ENCODE results near the gene RUNX2. TPM values are rescaled to one million over a fixed set of nuclear protein-coding genes. Genes with fewer than 3 reads are reported as not detected.

The RUNX2 gene
- total and polyA plus RNA-seq, 10 of the 15 experiments (the other 5 are each of a cell fraction or from before 2014, with no cell fraction given): 0.01 to 0.77 (median 0.15) TPM; not detected in 3

GRCh38 chr6:45587229-45588060, 259.3 kb downstream of the RUNX2 start (continued):
- TF ChIP-seq STAT1 (conservative IDR thresholded peaks at IDR 0.05) (no peak), ZNF24 (IDR thresholded peaks at IDR 0.05) (no peak), ZNF217 (IDR thresholded peaks at IDR 0.05) (no peak), IKZF2 (IDR thresholded peaks at IDR 0.05) (no peak)

- H2AFZ ChIP-seq (ENCODE audit: control insufficient read depth, low read depth, low read length): no peak overlapping the region
- FAIRE-seq (no peak), ATAC-seq (no peak), DNase-seq (ENCODE audit: low read depth, low spot score) (no peak)
- no TSS peak for BruUV-seq (replicated peaks)
- no peak overlapping the region for H3K27ac ChIP-seq (ENCODE audit: control insufficient read depth, insufficient read depth)
- no peaks in the 10 kb centered on the region for H4K20me1 ChIP-seq (ENCODE audit: control insufficient read depth, insufficient read depth)
- TF ChIP-seq MTA2 (IDR thresholded peaks at IDR 0.05; ENCODE audit: low read depth): no peak
- H3K9ac ChIP-seq (ENCODE audit: control insufficient read depth, insufficient read depth, low read length): no peak overlapping the region
- intact Hi-C loops (cut with micrococcal nuclease; ENCODE audit: unreplicated experiment): no loop called here
- H3K4me1 ChIP-seq (ENCODE audit: control insufficient read depth, insufficient read depth, low read length): no peaks in the 10 kb centered on the region
- POLR2A ChIA-PET: no interaction called here
- in situ Hi-C loops (cut with MboI): no loop called here
- no peaks in the 10 kb centered on the region; a peak in 1 of 4 replicates for H3K27me3 ChIP-seq (replicated peaks in 1 of 2; ENCODE audit: control insufficient read depth in 2 of 2, insufficient read depth in 2 of 2, low read length in 1 of 2)
- no peaks in the 10 kb centered on the region for H3K79me2 ChIP-seq (ENCODE audit: control insufficient read depth, insufficient read depth, low read length)
- WGBS (ENCODE audit: insufficient coverage, insufficient replicate concordance, low lambda C conversion rate, missing lambda C conversion rate): 0% methylated on average over 3 of the region's 3 CpGs
- RAD21 ChIA-PET (ENCODE audit: unreplicated experiment): interaction anchor here (1.2 kb wide), 1 partner anchor 125 kb away, joined by 3 read pairs; no protein-coding TSS in a partner anchor
- no peaks in the 10 kb centered on the region for H3K9me3 ChIP-seq (replicated peaks; ENCODE audit: control insufficient read depth, insufficient read depth, low read length)
- CTCF ChIA-PET: no interaction called here
- no peak overlapping the region for H3K4me3 ChIP-seq
- H3K36me3 ChIP-seq (ENCODE audit: control insufficient read depth in 2 of 2, insufficient read depth in 2 of 2, low read length in 1 of 2): no peaks in the 10 kb centered on the region
- H3K4me2 ChIP-seq (ENCODE audit: control insufficient read depth, insufficient read depth): no peak overlapping the region
- SMC1A ChIA-PET (ENCODE audit: uncharacterized antibody, unreplicated experiment): no interaction called here
Observed at GRCh38 chr6:45589367-45589766, 261.2 kb downstream of the RUNX2 start.

GRCh38 chr6:45590226-45590625, 262.1 kb downstream of the RUNX2 start:
- no peak for DNase-seq (ENCODE audit: low read depth, low spot score)
- WGBS (ENCODE audit: insufficient coverage, insufficient replicate concordance, low lambda C conversion rate, missing lambda C conversion rate): 12% methylated on average over 4 of the region's 4 CpGs
- Histone ChIP-seq H3K36me3 (ENCODE audit: control insufficient read depth in 2 of 2, insufficient read depth in 2 of 2, low read length in 1 of 2) (no peaks in the 10 kb centered on the region), H3K4me1 (ENCODE audit: control insufficient read depth, insufficient read depth, low read length) (no peaks in the 10 kb centered on the region), H4K20me1 (ENCODE audit: control insufficient read depth, insufficient read depth) (no peaks in the 10 kb centered on the region), H3K27me3 (replicated peaks in 1 of 2; ENCODE audit: control insufficient read depth in 2 of 2, insufficient read depth in 2 of 2, low read length in 1 of 2) (no peaks in the 10 kb centered on the region; a peak in 1 of 4 replicates), H3K9me3 (replicated peaks; ENCODE audit: control insufficient read depth, insufficient read depth, low read length) (no peaks in the 10 kb centered on the region), H3K4me3 (no peak overlapping the region), H3K79me2 (ENCODE audit: control insufficient read depth, insufficient read depth, low read length) (no peaks in the 10 kb centered on the region), H3K9ac (ENCODE audit: control insufficient read depth, insufficient read depth, low read length) (no peak overlapping the region), H2AFZ (ENCODE audit: control insufficient read depth, low read depth, low read length) (no peak overlapping the region), H3K4me2 (ENCODE audit: control insufficient read depth, insufficient read depth) (no peak overlapping the region), H3K27ac (ENCODE audit: control insufficient read depth, insufficient read depth) (no peak overlapping the region)
- in situ Hi-C loops (cut with MboI) (no loop called here), intact Hi-C loops (cut with micrococcal nuclease; ENCODE audit: unreplicated experiment) (no loop called here)
- ChIA-PET POLR2A (no interaction called here), CTCF (no interaction called here), RAD21 (ENCODE audit: unreplicated experiment) (interaction anchor here (1.2 kb wide), 1 partner anchor 124 kb away, joined by 3 read pairs; no protein-coding TSS in a partner anchor), SMC1A (ENCODE audit: uncharacterized antibody, unreplicated experiment) (no interaction called here)
- no peak for ATAC-seq
- no peak for FAIRE-seq
- no TSS peak for BruUV-seq (replicated peaks)
- TF ChIP-seq ZSCAN29 (IDR thresholded peaks at IDR 0.05) (no peak), HDGF (IDR thresholded peaks at IDR 0.05) (no peak), KAT2A (conservative IDR thresholded peaks at IDR 0.05; ENCODE audit: control insufficient read depth, low read depth, low read length) (no peak), MTA2 (IDR thresholded peaks at IDR 0.05; ENCODE audit: low read depth) (no peak), REST (IDR thresholded peaks at IDR 0.05; ENCODE audit: low read depth, low read length) (no peak), BCL3 (IDR thresholded peaks at IDR 0.05; ENCODE audit: borderline replicate concordance, insufficient read depth, low read depth, low read length, poor library complexity, severe bottlenecking) (no peak), ZNF384 (IDR thresholded peaks at IDR 0.05; ENCODE audit: borderline replicate concordance, low read depth, low read length) (no peak)
